Stimulated activated CD4-positive, alpha-beta T cell treated with anti-CD3 and anti-CD28 coated beads, Interleukin-15, amount 100 ng/mL, for 48 hours (primary cell): Measurements from ENCODE around the gene RAB7A.

Experiments
- DNase-seq, 2 donors: peaks; one replicate each; pipeline ENCODE4 v3.0.0-alpha.2; 2020; ENCODE audit warnings: low read depth in 2 of 2

Gene RAB7A

GRCh38 chr3:128726023-128727016 is at the start of gene RAB7A:
TSS of gene RAB7A (plus strand) at chr3:128726183. CDS start at chr3:128795368, 69,185 bp downstream.
- peak; percentile 95 to 96 for DNase-seq

GRCh38 chr3:128679338-128679737 is 46.6 kb upstream of the RAB7A start:
- no peak for DNase-seq

- DNase-seq, result peak; percentile 94 to 97
These were observed 45.2 kb upstream of the RAB7A start for GRCh38 chr3:128680603-128681368.

DNA sequence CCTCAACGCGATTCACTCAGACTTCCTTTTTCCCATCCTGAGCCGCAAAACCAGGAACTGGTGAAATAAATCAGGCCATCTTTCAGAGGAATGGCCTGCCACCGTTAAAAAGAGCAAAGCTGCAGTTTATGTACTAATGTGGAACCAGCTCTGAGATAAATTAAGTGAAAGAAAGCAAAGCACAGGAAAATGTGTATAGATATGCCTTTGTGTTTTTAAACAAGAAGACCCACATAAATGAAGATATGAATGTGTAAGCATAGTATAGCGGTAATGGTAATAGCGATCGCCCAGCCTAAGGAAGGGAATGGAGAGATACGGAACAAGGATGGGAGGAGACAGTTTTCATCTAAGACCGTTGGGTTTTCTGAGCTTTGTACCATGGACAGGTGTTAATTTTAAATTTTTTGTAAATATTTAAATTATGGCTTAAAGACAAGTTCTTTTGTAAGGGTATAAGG is 44.6 kb upstream of the RAB7A start:
- no peak for DNase-seq

DNA sequence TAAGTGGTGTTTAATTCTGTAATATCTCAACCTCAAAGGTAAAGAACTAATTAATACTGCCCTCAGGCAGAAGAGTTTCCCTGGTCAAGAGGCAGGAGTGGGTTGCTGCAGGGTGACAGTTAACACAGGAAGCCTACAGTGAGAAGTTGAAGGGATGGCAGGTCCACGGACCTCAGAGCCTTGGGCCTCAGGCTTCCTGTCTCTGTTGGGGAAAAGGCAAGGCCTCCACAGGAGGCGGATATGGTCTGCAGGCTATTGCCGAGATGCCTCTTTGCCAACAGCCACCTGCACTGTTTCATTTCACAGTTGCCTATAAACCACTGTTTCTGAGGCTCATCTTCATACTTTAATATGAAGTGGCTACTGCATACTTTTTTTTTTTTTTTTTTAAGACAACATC is 42.0 kb upstream of the RAB7A start:
- DNase-seq, result no peak

GRCh38 chr3:128684986-128685726 is 40.8 kb upstream of the RAB7A start:
- DNase-seq, result no peak

- DNase-seq, result no peak
These were observed 39.5 kb upstream of the RAB7A start for GRCh38 chr3:128686465-128686864.

DNA sequence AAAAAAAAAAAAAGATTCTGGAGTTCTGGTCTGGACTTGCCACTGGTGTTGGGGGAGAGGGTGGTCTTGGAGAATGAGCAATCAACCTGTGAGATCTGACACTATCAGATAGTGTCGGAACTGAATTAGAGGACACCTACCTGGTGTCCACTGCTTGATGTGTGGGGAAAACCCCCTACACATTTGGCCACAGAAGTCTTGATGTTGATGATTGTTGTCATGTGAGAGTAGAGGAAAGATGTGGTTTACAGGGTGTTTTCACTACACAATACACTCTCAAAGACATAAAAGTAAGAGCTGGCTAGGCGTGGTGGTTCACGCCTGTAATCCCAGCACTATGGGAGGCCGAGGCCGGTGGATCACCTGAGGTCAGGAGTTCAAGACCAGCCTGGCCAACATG is 36.9 kb upstream of the RAB7A start:
- no peak for DNase-seq

DNA sequence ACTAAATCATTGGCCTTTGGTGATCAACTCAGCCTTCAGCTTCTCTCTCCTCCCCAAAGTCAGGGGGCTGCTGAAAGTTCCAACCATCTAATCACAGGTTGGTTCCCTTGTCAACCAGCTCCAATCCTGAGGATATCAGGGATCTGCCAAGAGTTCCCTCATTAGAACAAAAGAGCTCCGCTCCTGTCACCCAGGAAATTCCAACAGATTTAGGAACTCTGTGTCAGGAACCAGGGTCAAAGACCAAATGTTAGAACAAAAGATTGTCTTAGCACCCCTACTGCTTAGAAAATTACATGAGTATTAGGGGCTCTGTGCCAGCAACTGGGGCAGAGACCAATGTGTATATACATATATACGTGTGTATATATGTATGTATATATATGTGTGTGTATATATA is 32.3 kb upstream of the RAB7A start:
- DNase-seq, result no peak

GRCh38 chr3:128697341-128697740 is 28.6 kb upstream of the RAB7A start:
- DNase-seq, result no peak

- DNase-seq, result peak in 1 of 2 donors; percentile 16
These were observed 27.6 kb upstream of the RAB7A start for GRCh38 chr3:128698211-128699047.

DNA sequence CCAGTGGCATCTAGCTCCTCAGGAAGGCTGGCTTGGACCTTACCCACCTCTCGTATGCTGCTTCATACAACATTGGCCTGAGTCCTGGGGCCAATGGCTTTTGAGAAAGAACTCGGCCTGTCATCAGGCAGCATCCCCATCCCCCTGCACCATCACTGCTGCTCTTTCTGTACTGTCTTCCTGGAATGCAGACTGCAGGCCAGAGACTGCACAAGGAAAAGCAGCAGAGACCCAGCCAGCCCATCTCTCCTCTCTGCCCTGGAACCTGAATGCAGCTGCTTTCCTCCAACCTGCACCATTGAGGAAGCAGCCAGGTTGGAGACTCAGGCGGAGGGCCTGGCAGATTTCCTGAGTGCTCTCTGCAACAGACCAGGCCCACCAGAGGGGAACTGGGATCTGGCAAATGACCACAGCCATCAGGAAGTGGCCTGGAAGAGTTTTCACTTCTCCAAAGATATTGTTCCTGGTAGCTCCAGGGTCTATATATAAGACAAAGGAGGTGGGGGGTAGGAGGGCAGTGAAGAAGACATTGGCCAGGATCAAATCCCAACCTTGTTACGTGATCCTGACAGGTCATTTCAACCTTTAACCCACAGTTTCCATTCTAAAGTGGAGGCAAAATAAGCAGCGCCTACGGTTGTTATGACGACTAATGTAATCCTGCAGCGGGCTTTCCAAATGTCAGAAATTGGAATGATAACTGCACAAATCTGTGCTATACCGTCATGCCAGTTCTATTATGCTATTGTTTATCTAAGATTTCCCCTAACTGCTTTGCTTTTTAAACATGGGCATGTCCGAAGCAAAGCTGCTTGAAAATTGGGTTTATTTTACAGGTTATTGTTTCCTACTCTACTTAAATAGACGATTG is 24.4 kb upstream of the RAB7A start:
- DNase-seq, result no peak

DNA sequence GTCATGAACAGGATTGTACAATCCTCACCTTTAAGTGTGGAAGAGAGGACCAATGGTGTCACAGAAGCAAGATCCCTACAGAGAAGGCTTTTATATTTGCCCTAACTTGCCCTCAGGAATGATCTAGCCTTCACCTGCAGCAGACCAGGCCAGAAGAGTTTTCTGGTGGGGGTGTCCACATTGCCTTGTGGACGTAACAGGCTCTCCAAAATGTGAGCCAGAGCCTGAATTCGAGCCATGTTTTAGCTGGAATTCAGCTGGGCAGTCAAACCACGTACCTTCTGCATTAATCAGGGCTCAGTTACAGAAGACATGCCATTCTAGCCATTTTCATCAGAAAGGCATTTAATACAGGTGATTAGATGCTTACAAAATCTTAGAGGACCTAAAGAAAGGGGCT is 23.6 kb upstream of the RAB7A start:
- no peak for DNase-seq

DNA sequence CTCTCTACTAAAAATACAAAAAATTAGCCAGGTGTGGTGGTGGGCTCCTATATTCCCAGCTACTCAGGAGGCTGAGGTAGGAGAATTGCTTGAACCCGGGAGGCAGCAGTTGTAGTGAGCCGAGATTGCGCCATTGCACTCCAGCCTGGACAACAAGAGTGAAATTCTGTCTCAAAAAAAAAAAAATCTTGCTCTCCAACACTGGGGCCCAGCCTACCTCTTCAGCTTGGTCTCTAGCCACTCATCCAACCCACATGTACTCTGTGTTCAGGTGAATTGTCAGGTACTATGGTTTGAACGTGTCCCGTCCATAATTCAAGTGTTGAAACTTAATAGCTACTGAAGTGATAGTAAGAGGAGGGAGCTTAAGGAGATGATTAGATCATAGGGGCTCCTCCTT is 22.4 kb upstream of the RAB7A start:
- no peak for DNase-seq

DNA sequence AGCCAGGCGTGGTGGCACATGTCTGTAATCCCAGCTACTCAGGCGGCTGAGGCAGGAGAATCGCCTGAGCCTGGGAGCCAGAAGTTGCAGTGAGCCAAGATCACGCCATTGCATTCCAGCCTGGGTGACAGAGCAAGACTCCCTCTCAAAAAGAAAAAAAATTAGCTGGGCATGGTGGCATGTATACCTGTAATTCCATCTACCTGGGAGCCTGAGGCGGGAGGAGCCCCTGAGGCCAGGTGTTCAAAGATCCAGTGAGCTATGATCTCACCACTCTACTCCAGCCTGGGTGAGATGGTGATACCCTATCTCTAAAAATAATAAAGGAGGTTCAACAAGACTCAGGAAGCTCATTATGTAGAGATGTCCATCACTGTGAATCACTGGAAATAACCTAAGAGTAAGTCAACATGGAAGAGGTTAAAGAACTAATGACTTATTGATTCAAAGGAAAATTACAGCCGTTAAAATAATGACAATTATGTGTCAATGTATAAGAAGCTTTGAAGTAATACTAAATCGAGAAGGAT is 19.8 kb upstream of the RAB7A start:
- DNase-seq, result no peak

- no peak for DNase-seq
These were observed 18.0 kb upstream of the RAB7A start for GRCh38 chr3:128707928-128708494.

- DNase-seq, result no peak
These were observed 16.9 kb upstream of the RAB7A start for GRCh38 chr3:128709038-128709437.

DNA sequence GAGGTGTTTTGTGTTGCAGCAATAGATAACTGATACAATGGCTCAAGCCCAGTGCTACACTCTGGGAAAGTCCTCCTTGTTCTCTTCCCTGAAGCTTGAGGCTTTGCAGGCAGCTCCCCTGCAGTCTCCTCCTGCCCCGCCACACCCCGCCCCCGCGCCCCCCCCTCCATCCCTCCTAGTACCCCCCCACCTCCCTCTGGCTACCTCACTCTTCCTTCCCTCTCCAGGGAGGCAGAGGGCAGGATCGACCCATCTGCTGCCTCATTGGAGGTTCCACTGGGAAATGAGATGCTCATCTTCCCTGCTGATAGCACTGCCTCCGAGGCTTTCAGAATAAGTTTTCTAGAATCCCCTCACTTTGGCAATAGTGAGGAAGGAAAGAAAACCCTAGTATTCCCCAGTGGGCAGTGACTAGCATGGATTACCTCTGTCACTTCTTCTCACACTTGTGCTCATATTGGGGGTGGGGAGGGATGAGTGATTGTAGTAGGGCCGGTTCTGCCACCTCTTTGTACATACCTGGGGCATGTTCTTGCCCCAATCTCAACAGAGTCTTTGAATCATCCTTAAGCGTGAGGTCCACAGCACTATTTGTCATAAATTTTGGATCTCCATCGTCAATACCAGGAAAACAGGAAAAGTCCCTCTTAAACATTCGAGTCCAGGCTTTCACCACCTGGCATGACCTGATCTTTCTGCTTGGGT is 16.3 kb upstream of the RAB7A start:
- no peak for DNase-seq
